BJ (cell line): ENCODE results near the gene SERPINA5. TPM values are rescaled to one million over a fixed set of nuclear protein-coding genes. Genes with fewer than 3 reads are reported as not detected.

Experiments used
- CTCF ChIA-PET: fragments of 350-600 bp; formaldehyde crosslinking; extraction: SDS; loops from one replicate; lab custom pipeline; 2021; ENCODE audit warnings: antibody characterized with exemption, inconsistent platforms; lab: Yijun Ruan, JAX
- POLR2A ChIA-PET: fragments of 300-600 bp; sonication (Branson Sonifier 250); formaldehyde crosslinking; extraction: SDS; loops from one replicate; lab custom pipeline; 2021; ENCODE audit warnings: antibody characterized with exemption; lab: Charles Lee
- DNase-seq: peaks from one replicate; pipeline ENCODE4 v3.0.0-alpha.2; 2011; ENCODE audit warnings: low read depth
- H3K27me3 ChIP-seq: 2 replicates; pipeline ENCODE4 v1.6.0; 2011; ENCODE audit warnings: low read length; ENCODE audit not compliant: control insufficient read depth, insufficient read depth
- H3K36me3 ChIP-seq: 2 replicates; pipeline ENCODE4 v1.5.1; 2011; ENCODE audit warnings: low read length; ENCODE audit not compliant: control insufficient read depth, insufficient read depth
- H3K4me3 ChIP-seq: 2 replicates; pipeline ENCODE4 v1.5.1; 2011; ENCODE audit warnings: low read depth, mild to moderate bottlenecking, control low read depth, low read length
- polyA plus RNA-seq: library from polyadenylated mRNA; depleted of rRNA; stranded (reverse); fragments of >200 nt; gene quantifications from 2 replicates; pipeline ENCODE4 v1.2.3, GENCODE V29; 2011
- TF ChIP-seq, protein P1 (sequence below): IDR thresholded peaks from 2 replicates; pipeline ENCODE4 v1.5.1; 2011; ENCODE audit warnings: low read depth, mild to moderate bottlenecking, control low read depth, inconsistent platforms, low read length, moderate library complexity; ENCODE audit not compliant: insufficient read depth

Gene SERPINA5
- polyA plus RNA-seq, 1 experiment, result 0.09 TPM

DNA sequence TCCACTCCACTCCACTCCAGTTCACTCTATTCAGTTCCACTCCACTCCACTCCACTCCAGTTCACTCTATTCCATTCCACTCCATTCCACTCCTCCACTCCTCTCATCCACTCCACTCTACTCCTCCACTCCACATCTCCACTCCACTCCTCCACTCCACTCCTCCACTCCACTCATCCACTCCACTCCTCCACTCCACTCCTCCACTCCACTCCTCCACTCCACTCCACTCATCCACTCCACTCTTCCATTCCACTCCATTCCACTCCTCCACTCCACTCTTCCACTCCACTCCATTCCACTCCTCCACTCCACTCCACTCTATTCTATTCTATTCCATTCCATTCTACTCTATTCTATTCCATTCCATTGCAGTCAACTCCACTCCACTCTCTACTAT lies 9.8 kb downstream of the SERPINA5 start:
- TF ChIP-seq, protein P1, sequence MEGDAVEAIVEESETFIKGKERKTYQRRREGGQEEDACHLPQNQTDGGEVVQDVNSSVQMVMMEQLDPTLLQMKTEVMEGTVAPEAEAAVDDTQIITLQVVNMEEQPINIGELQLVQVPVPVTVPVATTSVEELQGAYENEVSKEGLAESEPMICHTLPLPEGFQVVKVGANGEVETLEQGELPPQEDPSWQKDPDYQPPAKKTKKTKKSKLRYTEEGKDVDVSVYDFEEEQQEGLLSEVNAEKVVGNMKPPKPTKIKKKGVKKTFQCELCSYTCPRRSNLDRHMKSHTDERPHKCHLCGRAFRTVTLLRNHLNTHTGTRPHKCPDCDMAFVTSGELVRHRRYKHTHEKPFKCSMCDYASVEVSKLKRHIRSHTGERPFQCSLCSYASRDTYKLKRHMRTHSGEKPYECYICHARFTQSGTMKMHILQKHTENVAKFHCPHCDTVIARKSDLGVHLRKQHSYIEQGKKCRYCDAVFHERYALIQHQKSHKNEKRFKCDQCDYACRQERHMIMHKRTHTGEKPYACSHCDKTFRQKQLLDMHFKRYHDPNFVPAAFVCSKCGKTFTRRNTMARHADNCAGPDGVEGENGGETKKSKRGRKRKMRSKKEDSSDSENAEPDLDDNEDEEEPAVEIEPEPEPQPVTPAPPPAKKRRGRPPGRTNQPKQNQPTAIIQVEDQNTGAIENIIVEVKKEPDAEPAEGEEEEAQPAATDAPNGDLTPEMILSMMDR, result no peak
- ChIA-PET POLR2A (no interaction called here), CTCF (no interaction called here)

DNA sequence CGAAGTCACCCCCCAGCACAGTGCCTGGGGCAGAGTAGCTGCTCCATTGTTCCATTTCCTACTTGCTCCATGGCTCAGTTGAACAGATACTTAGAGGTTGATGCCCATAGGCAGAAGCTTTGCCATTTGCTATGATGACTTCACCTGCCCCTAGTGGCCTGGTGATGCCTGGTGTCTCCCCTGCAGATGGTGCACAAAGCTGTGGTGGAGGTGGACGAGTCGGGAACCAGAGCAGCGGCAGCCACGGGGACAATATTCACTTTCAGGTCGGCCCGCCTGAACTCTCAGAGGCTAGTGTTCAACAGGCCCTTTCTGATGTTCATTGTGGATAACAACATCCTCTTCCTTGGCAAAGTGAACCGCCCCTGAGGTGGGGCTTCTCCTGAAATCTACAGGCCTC lies 10.6 kb downstream of the SERPINA5 start:
- no peak overlapping the region for H3K4me3 ChIP-seq
- CTCF ChIA-PET, result interaction anchor here (0.9 kb wide), 1 partner anchor 46 kb away, joined by 3 read pairs; no protein-coding TSS in a partner anchor
- POLR2A ChIA-PET, result no interaction called here
- no peak for DNase-seq
- TF ChIP-seq, protein P1, result no peak
- no peaks in the 10 kb centered on the region for H3K36me3 ChIP-seq
- H3K27me3 ChIP-seq, result no peaks in the 10 kb centered on the region

More for the DNA sequence above, 9.8 kb downstream of the SERPINA5 start:
- Histone ChIP-seq H3K27me3 (no peaks in the 10 kb centered on the region), H3K36me3 (no peaks in the 10 kb centered on the region), H3K4me3 (no peak overlapping the region)
- no peak for DNase-seq

DNA sequence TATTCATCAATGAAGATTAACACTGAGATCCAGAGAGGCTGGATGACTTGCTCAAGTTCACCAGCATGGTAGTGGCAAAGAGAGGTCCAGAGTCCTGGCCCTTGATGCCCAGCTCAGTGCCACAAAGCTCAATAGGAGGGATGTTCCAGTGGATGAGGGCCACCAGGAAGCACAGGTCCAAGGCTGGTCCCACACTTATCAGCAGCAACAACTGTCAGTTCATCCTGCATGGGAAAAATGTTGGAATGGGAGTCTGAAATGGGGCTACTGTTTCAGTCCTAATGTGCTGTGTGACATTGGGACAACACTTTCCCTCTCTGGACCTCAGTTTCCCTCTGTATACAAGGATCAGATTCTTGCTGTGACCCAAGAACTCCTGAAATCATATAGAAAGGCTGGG lies 11.2 kb downstream of the SERPINA5 start:
- ChIA-PET POLR2A (no interaction called here), CTCF (interaction anchor here (0.9 kb wide), 1 partner anchor 46 kb away, joined by 3 read pairs; no protein-coding TSS in a partner anchor)
- DNase-seq, result no peak
- TF ChIP-seq, protein P1, result no peak
- H3K27me3 ChIP-seq, result no peaks in the 10 kb centered on the region
- no peak overlapping the region for H3K4me3 ChIP-seq
- H3K36me3 ChIP-seq, result no peaks in the 10 kb centered on the region

DNA sequence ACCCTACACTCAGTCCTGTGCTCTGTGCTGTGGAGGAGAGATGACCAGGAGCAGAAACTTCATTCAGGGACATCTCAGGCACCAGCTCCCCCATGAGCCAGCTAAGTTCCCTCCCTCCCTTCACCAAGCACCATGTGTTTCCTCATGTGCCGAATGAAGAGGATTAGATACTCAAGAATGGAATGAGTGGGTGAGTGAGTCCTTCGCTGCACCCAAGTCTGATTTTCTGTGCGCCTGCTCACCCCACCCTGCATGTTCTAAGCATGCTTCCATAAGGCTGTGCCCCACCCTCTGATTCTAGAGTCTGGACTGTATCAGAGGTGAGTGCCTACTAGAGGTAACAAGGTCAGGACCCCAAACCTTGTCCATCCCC lies 12.1 kb downstream of the SERPINA5 start:
- no peak for DNase-seq

DNA sequence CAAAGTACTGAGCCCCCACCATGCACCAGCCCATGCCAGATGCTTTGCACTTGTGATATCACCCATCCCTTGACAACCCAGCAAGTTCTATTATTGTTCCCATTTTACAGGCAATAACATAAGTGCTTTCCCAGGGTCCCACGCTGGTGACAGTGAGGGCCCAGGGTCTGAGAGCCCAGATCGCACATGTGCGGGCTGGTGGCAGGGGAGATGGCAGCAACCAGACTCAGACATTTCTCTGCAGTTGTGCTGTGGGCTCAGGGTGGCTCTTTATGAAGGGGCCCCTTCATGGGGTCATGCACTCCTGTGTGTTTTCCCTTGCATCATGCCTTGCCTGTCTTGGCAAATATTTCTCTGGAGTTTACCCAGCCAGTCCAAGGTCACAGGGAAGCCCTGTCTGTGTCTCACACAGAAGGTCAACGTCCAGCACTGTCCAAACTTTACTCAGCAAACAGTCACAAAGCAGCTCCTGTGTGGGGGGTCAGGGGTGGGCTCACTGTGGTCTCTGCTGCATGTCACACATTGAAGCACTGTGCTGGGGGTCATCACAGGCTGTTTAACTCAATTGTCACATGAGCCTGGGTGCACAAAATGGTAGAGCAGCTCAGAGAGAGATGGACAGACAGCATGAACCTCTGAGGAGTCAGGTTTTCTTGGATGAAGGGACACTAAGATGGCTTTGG lies 12.7 kb downstream of the SERPINA5 start:
- ChIA-PET CTCF (no interaction called here), POLR2A (no interaction called here)
- no peak for DNase-seq
- Histone ChIP-seq H3K36me3 (no peaks in the 10 kb centered on the region), H3K27me3 (no peaks in the 10 kb centered on the region; the same call in 1 of the 2 replicates), H3K4me3 (no peak overlapping the region)
- TF ChIP-seq, protein P1, result no peak

More for the DNA sequence above, 12.1 kb downstream of the SERPINA5 start:
- ChIA-PET POLR2A (no interaction called here), CTCF (no interaction called here)
- Histone ChIP-seq H3K4me3 (no peak overlapping the region), H3K27me3 (no peaks in the 10 kb centered on the region; the same call in 1 of the 2 replicates), H3K36me3 (no peaks in the 10 kb centered on the region)
- TF ChIP-seq, protein P1, result no peak
